Parathyroid adenoma (tissue), 2 donors: ENCODE data around the gene TMEM44.

Experiments
- H2AFZ ChIP-seq: fragments of 300-600 bp; sonication (generic); one replicate; pipeline ENCODE4 v1.7.0; 2017; ENCODE audit warnings: antibody characterized with exemption, mild to moderate bottlenecking
- H3K27ac ChIP-seq: fragments of 300-600 bp; sonication (generic); one replicate; pipeline ENCODE4 v1.7.0; 2017
- H3K27me3 ChIP-seq: fragments of 300-600 bp; sonication (generic); one replicate; pipeline ENCODE4 v1.7.0; 2017; ENCODE audit warnings: low read length; ENCODE audit not compliant: control insufficient read depth, insufficient read depth
- H3K36me3 ChIP-seq: fragments of 300-600 bp; sonication (generic); one replicate; pipeline ENCODE4 v1.7.0; 2017; ENCODE audit warnings: low read length; ENCODE audit not compliant: control insufficient read depth, insufficient read depth
- H3K4me1 ChIP-seq: fragments of 300-600 bp; sonication (generic); one replicate; pipeline ENCODE4 v1.7.0; 2017; ENCODE audit warnings: control low read depth
- H3K4me2 ChIP-seq: fragments of 300-600 bp; sonication (generic); one replicate; pipeline ENCODE4 v1.7.0; 2017; ENCODE audit warnings: low read length
- H3K4me3 ChIP-seq: fragments of 300-600 bp; sonication (generic); one replicate; pipeline ENCODE4 v1.7.0; 2017; ENCODE audit warnings: low read depth, low read length
- H3K79me2 ChIP-seq: fragments of 300-600 bp; sonication (generic); one replicate; pipeline ENCODE4 v1.7.0; 2017; ENCODE audit warnings: control low read depth
- H3K9ac ChIP-seq: fragments of 300-600 bp; sonication (generic); one replicate; pipeline ENCODE4 v1.7.0; 2017; ENCODE audit warnings: mild to moderate bottlenecking
- H3K9me3 ChIP-seq: fragments of 300-600 bp; sonication (generic); one replicate; pipeline ENCODE4 v1.7.0; 2017; ENCODE audit warnings: low read length; ENCODE audit not compliant: control insufficient read depth
- CTCF ChIP-seq: fragments of 300-600 bp; sonication (generic); IDR thresholded peaks from one replicate; pipeline ENCODE4 v1.7.0; 2017; ENCODE audit warnings: antibody characterized with exemption, mild to moderate bottlenecking
- donor health status: primary hyperparathyroidism.

The TMEM44 gene

GRCh38 chr3:194676471-194676870 is 43.3 kb upstream of the TMEM44 start:
- Histone ChIP-seq H3K9me3 (no peaks in the 10 kb centered on the region), H3K4me1 (no peaks in the 10 kb centered on the region), H3K36me3 (no peaks in the 10 kb centered on the region), H3K79me2 (peaks cover 3% of the 10 kb centered on the region), H3K9ac (no peak overlapping the region), H3K4me2 (no peak overlapping the region), H3K27ac (no peak overlapping the region), H3K4me3 (no peak overlapping the region), H3K27me3 (no peaks in the 10 kb centered on the region), H2AFZ (no peak overlapping the region)
- TF ChIP-seq CTCF, result no peak

- H3K27ac ChIP-seq, result no peak overlapping the region
Observed at GRCh38 chr3:194675680-194676079, 42.5 kb upstream of the TMEM44 start.

GRCh38 chr3:194675081-194675640 is 41.9 kb upstream of the TMEM44 start:
- Histone ChIP-seq H3K4me1 (peaks cover 9% of the 10 kb centered on the region), H2AFZ (peak overlapping the region; percentile 15), H3K79me2 (peaks cover 11% of the 10 kb centered on the region), H3K27me3 (no peaks in the 10 kb centered on the region), H3K4me2 (no peak overlapping the region), H3K9ac (no peak overlapping the region), H3K4me3 (no peak overlapping the region), H3K27ac (no peak overlapping the region), H3K9me3 (no peaks in the 10 kb centered on the region), H3K36me3 (no peaks in the 10 kb centered on the region)
- TF ChIP-seq CTCF, result no peak

More at GRCh38 chr3:194675680-194676079, 42.5 kb upstream of the TMEM44 start:
- TF ChIP-seq CTCF, result no peak
- no peaks in the 10 kb centered on the region for H3K36me3 ChIP-seq
- H3K4me1 ChIP-seq, result peaks cover 7% of the 10 kb centered on the region
- no peak overlapping the region for H3K9ac ChIP-seq
- H3K4me3 ChIP-seq, result no peak overlapping the region
- no peak overlapping the region for H3K4me2 ChIP-seq
- no peaks in the 10 kb centered on the region for H3K27me3 ChIP-seq
- peaks cover 11% of the 10 kb centered on the region for H3K79me2 ChIP-seq
- H3K9me3 ChIP-seq, result no peaks in the 10 kb centered on the region
- H2AFZ ChIP-seq, result peak overlapping the region; percentile 15

- H3K9me3 ChIP-seq, result no peaks in the 10 kb centered on the region
- H3K4me1 ChIP-seq, result peaks cover 9% of the 10 kb centered on the region
- H3K4me2 ChIP-seq, result no peak overlapping the region
- no peaks in the 10 kb centered on the region for H3K27me3 ChIP-seq
- no peak overlapping the region for H2AFZ ChIP-seq
- H3K4me3 ChIP-seq, result no peak overlapping the region
- peaks cover 16% of the 10 kb centered on the region for H3K79me2 ChIP-seq
- H3K27ac ChIP-seq, result no peak overlapping the region
- TF ChIP-seq CTCF, result no peak
- no peaks in the 10 kb centered on the region for H3K36me3 ChIP-seq
- no peak overlapping the region for H3K9ac ChIP-seq
Observed at GRCh38 chr3:194673761-194674160, 40.5 kb upstream of the TMEM44 start.

- peaks cover 9% of the 10 kb centered on the region for H3K4me1 ChIP-seq
- no peak for TF ChIP-seq CTCF
- peak overlapping the region; percentile 91 for H3K4me3 ChIP-seq
- peaks cover 16% of the 10 kb centered on the region for H3K79me2 ChIP-seq
- peak overlapping the region; percentile 91 for H3K4me2 ChIP-seq
- H3K9me3 ChIP-seq, result no peaks in the 10 kb centered on the region
- no peaks in the 10 kb centered on the region for H3K36me3 ChIP-seq
- peak overlapping the region; percentile 25 for H3K9ac ChIP-seq
- H2AFZ ChIP-seq, result peak overlapping the region; percentile 93
- H3K27ac ChIP-seq, result peak overlapping the region; percentile 83
- H3K27me3 ChIP-seq, result no peaks in the 10 kb centered on the region
Observed at GRCh38 chr3:194672876-194673275, 39.7 kb upstream of the TMEM44 start.
